Measurements from ENCODE around the gene SS18L1.

Gene SS18L1

DNA sequence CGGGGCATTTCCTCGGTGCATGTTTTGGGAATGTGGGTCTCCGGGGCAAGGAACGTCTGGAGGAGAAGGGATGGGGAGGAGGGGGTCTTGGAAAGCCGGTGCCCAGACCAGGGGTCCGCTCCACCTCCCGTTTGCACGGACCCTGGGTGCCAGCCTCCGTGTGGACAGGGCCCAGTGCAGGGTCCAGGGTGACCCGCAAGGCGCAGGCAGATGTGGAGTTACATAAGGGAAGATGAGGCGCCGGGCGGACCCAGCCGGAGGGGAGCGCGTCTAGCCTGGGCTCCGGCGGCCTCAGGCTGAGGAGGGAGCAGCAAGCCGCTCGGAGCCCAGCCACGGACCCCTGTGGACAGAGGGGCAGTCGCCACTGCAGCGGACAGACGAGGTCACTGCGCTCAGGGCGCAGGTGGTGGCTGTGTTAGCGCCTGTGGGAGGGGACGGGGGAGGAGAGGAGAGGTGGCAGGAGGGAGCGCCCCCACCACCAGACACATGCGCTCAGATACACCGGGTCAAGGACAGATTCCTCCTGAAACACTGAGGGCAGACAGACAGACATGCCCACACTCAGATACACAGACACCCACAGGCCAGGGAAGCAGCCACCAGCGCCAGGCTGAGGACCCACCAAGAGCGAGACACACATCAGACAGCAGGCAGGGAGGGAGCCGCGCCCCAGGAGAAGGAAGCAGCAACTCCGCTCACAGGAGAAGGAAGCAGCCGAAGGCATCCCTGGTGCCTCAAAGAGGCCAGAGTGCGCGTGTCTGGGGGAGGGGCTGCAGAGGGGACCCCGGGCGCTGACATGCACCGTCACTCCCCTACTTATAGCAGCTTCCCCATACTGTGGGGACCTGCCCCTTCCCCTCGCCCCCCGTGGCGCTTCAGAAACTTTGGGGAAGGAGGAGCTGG, 77.3 kb downstream of the SS18L1 start:
- no peak for ATAC-seq
- TF ChIP-seq BACH2 (CRISPR knock-in tag; IDR thresholded peaks at IDR 0.05; ENCODE audit: borderline replicate concordance) (no peak), ZNF565 (CRISPR knock-in tag; conservative IDR thresholded peaks at IDR 0.05; ENCODE audit: low read depth) (no peak), ZNF8 (CRISPR knock-in tag; IDR thresholded peaks at IDR 0.05) (no peak), ZFP30 (CRISPR knock-in tag; IDR thresholded peaks at IDR 0.05) (no peak), ZFP3 (CRISPR knock-in tag; IDR thresholded peaks at IDR 0.05) (no peak), TOX (CRISPR knock-in tag; IDR thresholded peaks at IDR 0.05; ENCODE audit: borderline replicate concordance) (no peak), TCF4 (CRISPR knock-in tag; IDR thresholded peaks at IDR 0.05; ENCODE audit: borderline replicate concordance) (no peak), SNAI2 (CRISPR knock-in tag; IDR thresholded peaks at IDR 0.05) (no peak), ARNTL (CRISPR knock-in tag; IDR thresholded peaks at IDR 0.05; ENCODE audit: borderline replicate concordance, low read depth) (no peak), RARB (CRISPR knock-in tag; IDR thresholded peaks at IDR 0.05) (no peak)
- TF ChIP-seq, protein P1, sequence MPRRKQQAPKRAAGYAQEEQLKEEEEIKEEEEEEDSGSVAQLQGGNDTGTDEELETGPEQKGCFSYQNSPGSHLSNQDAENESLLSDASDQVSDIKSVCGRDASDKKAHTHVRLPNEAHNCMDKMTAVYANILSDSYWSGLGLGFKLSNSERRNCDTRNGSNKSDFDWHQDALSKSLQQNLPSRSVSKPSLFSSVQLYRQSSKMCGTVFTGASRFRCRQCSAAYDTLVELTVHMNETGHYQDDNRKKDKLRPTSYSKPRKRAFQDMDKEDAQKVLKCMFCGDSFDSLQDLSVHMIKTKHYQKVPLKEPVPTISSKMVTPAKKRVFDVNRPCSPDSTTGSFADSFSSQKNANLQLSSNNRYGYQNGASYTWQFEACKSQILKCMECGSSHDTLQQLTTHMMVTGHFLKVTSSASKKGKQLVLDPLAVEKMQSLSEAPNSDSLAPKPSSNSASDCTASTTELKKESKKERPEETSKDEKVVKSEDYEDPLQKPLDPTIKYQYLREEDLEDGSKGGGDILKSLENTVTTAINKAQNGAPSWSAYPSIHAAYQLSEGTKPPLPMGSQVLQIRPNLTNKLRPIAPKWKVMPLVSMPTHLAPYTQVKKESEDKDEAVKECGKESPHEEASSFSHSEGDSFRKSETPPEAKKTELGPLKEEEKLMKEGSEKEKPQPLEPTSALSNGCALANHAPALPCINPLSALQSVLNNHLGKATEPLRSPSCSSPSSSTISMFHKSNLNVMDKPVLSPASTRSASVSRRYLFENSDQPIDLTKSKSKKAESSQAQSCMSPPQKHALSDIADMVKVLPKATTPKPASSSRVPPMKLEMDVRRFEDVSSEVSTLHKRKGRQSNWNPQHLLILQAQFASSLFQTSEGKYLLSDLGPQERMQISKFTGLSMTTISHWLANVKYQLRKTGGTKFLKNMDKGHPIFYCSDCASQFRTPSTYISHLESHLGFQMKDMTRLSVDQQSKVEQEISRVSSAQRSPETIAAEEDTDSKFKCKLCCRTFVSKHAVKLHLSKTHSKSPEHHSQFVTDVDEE (CRISPR knock-in tag; IDR thresholded peaks at IDR 0.05) = no peak
- TF ChIP-seq, protein P2, sequence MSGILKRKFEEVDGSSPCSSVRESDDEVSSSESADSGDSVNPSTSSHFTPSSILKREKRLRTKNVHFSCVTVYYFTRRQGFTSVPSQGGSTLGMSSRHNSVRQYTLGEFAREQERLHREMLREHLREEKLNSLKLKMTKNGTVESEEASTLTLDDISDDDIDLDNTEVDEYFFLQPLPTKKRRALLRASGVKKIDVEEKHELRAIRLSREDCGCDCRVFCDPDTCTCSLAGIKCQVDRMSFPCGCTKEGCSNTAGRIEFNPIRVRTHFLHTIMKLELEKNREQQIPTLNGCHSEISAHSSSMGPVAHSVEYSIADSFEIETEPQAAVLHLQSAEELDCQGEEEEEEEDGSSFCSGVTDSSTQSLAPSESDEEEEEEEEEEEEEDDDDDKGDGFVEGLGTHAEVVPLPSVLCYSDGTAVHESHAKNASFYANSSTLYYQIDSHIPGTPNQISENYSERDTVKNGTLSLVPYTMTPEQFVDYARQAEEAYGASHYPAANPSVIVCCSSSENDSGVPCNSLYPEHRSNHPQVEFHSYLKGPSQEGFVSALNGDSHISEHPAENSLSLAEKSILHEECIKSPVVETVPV (CRISPR knock-in tag; IDR thresholded peaks at IDR 0.05) = no peak
- TF ChIP-seq, protein P3, sequence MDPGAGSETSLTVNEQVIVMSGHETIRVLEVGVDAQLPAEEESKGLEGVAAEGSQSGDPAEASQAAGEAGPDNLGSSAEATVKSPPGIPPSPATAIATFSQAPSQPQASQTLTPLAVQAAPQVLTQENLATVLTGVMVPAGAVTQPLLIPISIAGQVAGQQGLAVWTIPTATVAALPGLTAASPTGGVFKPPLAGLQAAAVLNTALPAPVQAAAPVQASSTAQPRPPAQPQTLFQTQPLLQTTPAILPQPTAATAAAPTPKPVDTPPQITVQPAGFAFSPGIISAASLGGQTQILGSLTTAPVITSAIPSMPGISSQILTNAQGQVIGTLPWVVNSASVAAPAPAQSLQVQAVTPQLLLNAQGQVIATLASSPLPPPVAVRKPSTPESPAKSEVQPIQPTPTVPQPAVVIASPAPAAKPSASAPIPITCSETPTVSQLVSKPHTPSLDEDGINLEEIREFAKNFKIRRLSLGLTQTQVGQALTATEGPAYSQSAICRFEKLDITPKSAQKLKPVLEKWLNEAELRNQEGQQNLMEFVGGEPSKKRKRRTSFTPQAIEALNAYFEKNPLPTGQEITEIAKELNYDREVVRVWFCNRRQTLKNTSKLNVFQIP (CRISPR knock-in tag; IDR thresholded peaks at IDR 0.05; ENCODE audit: borderline replicate concordance, low read depth) = no peak

DNA sequence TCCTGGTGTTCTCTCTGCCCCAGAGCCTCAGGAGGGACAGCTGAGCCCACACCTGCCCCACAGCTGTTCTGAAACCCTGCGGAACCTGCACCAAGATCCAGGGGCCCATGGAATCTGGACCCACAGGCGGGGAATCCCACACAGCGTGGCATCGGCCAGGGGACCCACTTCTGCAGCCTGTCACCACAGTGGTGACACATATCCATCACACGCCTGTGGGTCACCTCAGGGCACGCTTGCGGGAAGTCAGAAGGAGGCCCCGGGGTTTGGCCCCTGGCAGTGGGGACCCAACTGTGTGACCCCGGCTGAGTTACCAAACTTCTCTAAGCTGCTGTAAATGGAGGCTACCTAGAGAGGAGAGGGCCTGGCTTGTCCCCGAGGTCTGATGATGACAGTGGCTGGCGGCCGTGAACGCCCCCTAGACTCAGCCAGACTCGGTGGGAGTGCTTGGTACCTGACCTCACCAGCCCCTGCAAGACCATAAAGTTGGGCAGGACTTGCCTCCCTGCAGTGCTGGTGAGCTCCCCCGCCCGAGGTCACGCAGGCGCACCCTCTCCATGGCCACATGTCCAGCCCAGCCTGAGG, 78.8 kb downstream of the SS18L1 start:
- no peak for ATAC-seq
- TF ChIP-seq, protein P3 (CRISPR knock-in tag; IDR thresholded peaks at IDR 0.05; ENCODE audit: borderline replicate concordance, low read depth) = no peak
- TF ChIP-seq, protein P1 (CRISPR knock-in tag; IDR thresholded peaks at IDR 0.05) = no peak
- TF ChIP-seq GLIS3 (CRISPR knock-in tag; IDR thresholded peaks at IDR 0.05) = no peak
- no peak for TF ChIP-seq ZNF70 (CRISPR knock-in tag; IDR thresholded peaks at IDR 0.05)
- no peak for TF ChIP-seq BACH2 (CRISPR knock-in tag; IDR thresholded peaks at IDR 0.05; ENCODE audit: borderline replicate concordance)
- TF ChIP-seq ZNF565 (CRISPR knock-in tag; conservative IDR thresholded peaks at IDR 0.05; ENCODE audit: low read depth) = no peak
- TF ChIP-seq ZNF8 (CRISPR knock-in tag; IDR thresholded peaks at IDR 0.05) = no peak
- TF ChIP-seq, protein P4, sequence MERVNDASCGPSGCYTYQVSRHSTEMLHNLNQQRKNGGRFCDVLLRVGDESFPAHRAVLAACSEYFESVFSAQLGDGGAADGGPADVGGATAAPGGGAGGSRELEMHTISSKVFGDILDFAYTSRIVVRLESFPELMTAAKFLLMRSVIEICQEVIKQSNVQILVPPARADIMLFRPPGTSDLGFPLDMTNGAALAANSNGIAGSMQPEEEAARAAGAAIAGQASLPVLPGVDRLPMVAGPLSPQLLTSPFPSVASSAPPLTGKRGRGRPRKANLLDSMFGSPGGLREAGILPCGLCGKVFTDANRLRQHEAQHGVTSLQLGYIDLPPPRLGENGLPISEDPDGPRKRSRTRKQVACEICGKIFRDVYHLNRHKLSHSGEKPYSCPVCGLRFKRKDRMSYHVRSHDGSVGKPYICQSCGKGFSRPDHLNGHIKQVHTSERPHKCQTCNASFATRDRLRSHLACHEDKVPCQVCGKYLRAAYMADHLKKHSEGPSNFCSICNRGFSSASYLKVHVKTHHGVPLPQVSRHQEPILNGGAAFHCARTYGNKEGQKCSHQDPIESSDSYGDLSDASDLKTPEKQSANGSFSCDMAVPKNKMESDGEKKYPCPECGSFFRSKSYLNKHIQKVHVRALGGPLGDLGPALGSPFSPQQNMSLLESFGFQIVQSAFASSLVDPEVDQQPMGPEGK (CRISPR knock-in tag; IDR thresholded peaks at IDR 0.05; ENCODE audit: borderline replicate concordance) = no peak
- TF ChIP-seq OSR1 (CRISPR knock-in tag; IDR thresholded peaks at IDR 0.05) = no peak
- TF ChIP-seq, protein P2 (CRISPR knock-in tag; IDR thresholded peaks at IDR 0.05) = no peak
- TF ChIP-seq, protein P5, sequence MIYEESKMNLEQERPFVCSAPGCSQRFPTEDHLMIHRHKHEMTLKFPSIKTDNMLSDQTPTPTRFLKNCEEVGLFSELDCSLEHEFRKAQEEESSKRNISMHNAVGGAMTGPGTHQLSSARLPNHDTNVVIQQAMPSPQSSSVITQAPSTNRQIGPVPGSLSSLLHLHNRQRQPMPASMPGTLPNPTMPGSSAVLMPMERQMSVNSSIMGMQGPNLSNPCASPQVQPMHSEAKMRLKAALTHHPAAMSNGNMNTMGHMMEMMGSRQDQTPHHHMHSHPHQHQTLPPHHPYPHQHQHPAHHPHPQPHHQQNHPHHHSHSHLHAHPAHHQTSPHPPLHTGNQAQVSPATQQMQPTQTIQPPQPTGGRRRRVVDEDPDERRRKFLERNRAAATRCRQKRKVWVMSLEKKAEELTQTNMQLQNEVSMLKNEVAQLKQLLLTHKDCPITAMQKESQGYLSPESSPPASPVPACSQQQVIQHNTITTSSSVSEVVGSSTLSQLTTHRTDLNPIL (CRISPR knock-in tag; IDR thresholded peaks at IDR 0.05; ENCODE audit: low read depth) = no peak

All from SK-N-SH treated with all-trans-retinoic acid at 6 μM for 48 hours (cell line).